ENCODE data around the gene TDRD9. TPM values are rescaled to one million over a fixed set of nuclear protein-coding genes. Genes with fewer than 3 reads are reported as not detected.
A peak's percentile ranks its signal among the peaks of the same experiment; 100 is the strongest.

Gene TDRD9
- total and polyA plus RNA-seq, 8 donors = 0.85 to 8.8 (median 2.4) TPM; not detected in 2

GRCh38 chr14:103890821-103891666 lies 37.2 kb upstream of the TDRD9 start:
- H3K36me3 ChIP-seq = no peaks in the 10 kb centered on the region
- TF ChIP-seq POLR2AphosphoS5 (IDR thresholded peaks at IDR 0.05) = no peak
- TF ChIP-seq CTCF (IDR thresholded peaks at IDR 0.05) = no peak
- no peak for TF ChIP-seq EP300 (IDR thresholded peaks at IDR 0.05)
- TF ChIP-seq POLR2A (IDR thresholded peaks at IDR 0.05) = no peak
- peak overlapping the region; percentile 76 to 87 (median 81) for H3K27ac ChIP-seq
- peak in 1 of 2 donors; percentile 83 for DNase-seq
- H3K4me3 ChIP-seq = no peak overlapping the region
- peaks cover 41 to 69% (median 61%) of the 10 kb centered on the region in 4 donors for H3K4me1 ChIP-seq
- intact Hi-C loops (cut with DNase I; ENCODE audit: low total_unique reads) = no loop called here
- no peaks in the 10 kb centered on the region for H3K27me3 ChIP-seq
- no peaks in the 10 kb centered on the region for H3K9me3 ChIP-seq
- WGBS, 5 donors = 26 to 68% (median 32%) methylated on average over 9 to 18 of the region's 18 CpGs

- Histone ChIP-seq H3K4me3 (no peak overlapping the region), H3K27ac (peak overlapping the region; percentile 76 to 87 (median 81)), H3K27me3 (no peaks in the 10 kb centered on the region), H3K4me1 (peaks cover 43 to 71% (median 65%) of the 10 kb centered on the region in 4 donors), H3K9me3 (no peaks in the 10 kb centered on the region), H3K36me3 (no peaks in the 10 kb centered on the region)
- WGBS, 5 donors = 79 to 94% (median 82%) methylated on average over 14 to 15 of the region's 15 CpGs
- TF ChIP-seq CTCF (IDR thresholded peaks at IDR 0.05) (no peak), EP300 (IDR thresholded peaks at IDR 0.05) (no peak), POLR2AphosphoS5 (IDR thresholded peaks at IDR 0.05) (no peak), POLR2A (IDR thresholded peaks at IDR 0.05) (no peak)
- no peak for DNase-seq
- intact Hi-C loops (cut with DNase I; ENCODE audit: low total_unique reads) = no loop called here
These were observed 36.5 kb upstream of the TDRD9 start for GRCh38 chr14:103891667-103892215.

DNA sequence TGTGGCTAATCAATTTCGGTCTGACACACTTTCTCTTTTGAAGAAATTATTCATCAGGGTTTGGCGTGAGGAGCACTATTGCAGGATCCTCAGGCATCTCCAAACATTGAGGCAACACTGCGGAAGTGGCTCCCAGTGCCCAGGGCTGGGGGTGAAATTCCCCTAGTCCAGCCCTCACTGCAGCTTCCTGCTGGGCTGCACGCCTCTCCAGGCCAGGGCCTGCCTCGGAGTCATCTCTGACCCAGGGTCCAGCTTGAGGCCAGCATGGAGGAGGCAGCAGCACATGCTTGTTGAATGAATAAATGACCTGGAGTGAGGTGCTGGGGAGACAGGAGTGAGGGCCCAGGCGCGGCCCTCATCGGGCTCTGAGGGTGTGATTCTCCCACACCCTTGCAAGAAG lies 36.0 kb upstream of the TDRD9 start:
- Histone ChIP-seq H3K27ac (peak overlapping the region in 1 of 5 donors; percentile 80), H3K4me1 (peaks cover 48 to 74% (median 65%) of the 10 kb centered on the region in 4 donors), H3K27me3 (no peaks in the 10 kb centered on the region), H3K36me3 (no peaks in the 10 kb centered on the region), H3K9me3 (no peaks in the 10 kb centered on the region), H3K4me3 (no peak overlapping the region)
- TF ChIP-seq POLR2A (IDR thresholded peaks at IDR 0.05) (no peak), CTCF (IDR thresholded peaks at IDR 0.05) (no peak), EP300 (IDR thresholded peaks at IDR 0.05) (no peak), POLR2AphosphoS5 (IDR thresholded peaks at IDR 0.05) (no peak)
- 85 to 94% (median 89%) methylated on average over 8 of the region's 8 CpGs for WGBS, 5 donors
- intact Hi-C loops (cut with DNase I; ENCODE audit: low total_unique reads) = no loop called here
- DNase-seq = no peak

- H3K27me3 ChIP-seq = no peaks in the 10 kb centered on the region
- H3K27ac ChIP-seq = peak overlapping the region; percentile 13 to 62 (median 60)
- H3K36me3 ChIP-seq = no peaks in the 10 kb centered on the region
- H3K9me3 ChIP-seq = no peaks in the 10 kb centered on the region
- DNase-seq = peak in 1 of 2 donors; percentile 71
- H3K4me1 ChIP-seq = peaks cover 55 to 72% (median 70%) of the 10 kb centered on the region in 4 donors
- intact Hi-C loops (cut with DNase I; ENCODE audit: low total_unique reads) = no loop called here
- TF ChIP-seq CTCF (IDR thresholded peaks at IDR 0.05) = no peak
- TF ChIP-seq POLR2A (IDR thresholded peaks at IDR 0.05) = no peak
- TF ChIP-seq POLR2AphosphoS5 (IDR thresholded peaks at IDR 0.05) = no peak
- TF ChIP-seq EP300 (IDR thresholded peaks at IDR 0.05) = no peak
- no peak overlapping the region for H3K4me3 ChIP-seq
- 33 to 48% (median 43%) methylated on average over 24 to 26 of the region's 26 CpGs for WGBS, 5 donors
These were observed 34.1 kb upstream of the TDRD9 start for GRCh38 chr14:103894034-103894722.

All from stomach (tissue), 9 donors.